ENCODE results near the gene DISC1.
"Not testable (repeated sequence)": the region's sequence is repeated elsewhere in the genome, so short reads cannot be mapped to it uniquely, and the experiment has no call there.

Gene DISC1

GRCh38 chr1:231903586-231904081 is 277.0 kb downstream of the DISC1 start:
- no peak for DNase-seq

GRCh38 chr1:231907310-231907709 is 280.7 kb downstream of the DISC1 start:
- not testable (repeated sequence) for DNase-seq

GRCh38 chr1:231913493-231913892 is 286.9 kb downstream of the DISC1 start:
- DNase-seq = no peak

GRCh38 chr1:231918239-231919015 is 291.8 kb downstream of the DISC1 start:
- DNase-seq = no peak

- no peak for DNase-seq
Measured at GRCh38 chr1:231919239-231919885, 292.8 kb downstream of the DISC1 start.

GRCh38 chr1:231919886-231920285 is 293.3 kb downstream of the DISC1 start:
- no peak for DNase-seq

GRCh38 chr1:231921646-231922345 is 295.2 kb downstream of the DISC1 start:
- DNase-seq = no peak

GRCh38 chr1:231923491-231924041 is 297.0 kb downstream of the DISC1 start:
- DNase-seq = no peak

GRCh38 chr1:231924180-231924579 is 297.6 kb downstream of the DISC1 start:
- DNase-seq = no peak

- no peak for DNase-seq
Measured at GRCh38 chr1:231925864-231926263, 299.3 kb downstream of the DISC1 start.

- DNase-seq = no peak
Measured at GRCh38 chr1:231926340-231926739, 299.8 kb downstream of the DISC1 start.

- DNase-seq = no peak
Measured at GRCh38 chr1:231926933-231927332, 300.3 kb downstream of the DISC1 start.

GRCh38 chr1:231927431-231927830 is 300.8 kb downstream of the DISC1 start:
- DNase-seq = no peak

GRCh38 chr1:231929311-231929710 is 302.7 kb downstream of the DISC1 start:
- no peak for DNase-seq

- no peak for DNase-seq
Measured at GRCh38 chr1:231930257-231930947, 303.8 kb downstream of the DISC1 start.

GRCh38 chr1:231931146-231931545 is 304.6 kb downstream of the DISC1 start:
- no peak for DNase-seq

- DNase-seq = peak; percentile 39
Measured at GRCh38 chr1:231931846-231932454, 305.4 kb downstream of the DISC1 start.

- no peak for DNase-seq
Measured at GRCh38 chr1:231933711-231934626, 307.4 kb downstream of the DISC1 start.

GRCh38 chr1:231934797-231935196 is 308.2 kb downstream of the DISC1 start:
- DNase-seq = peak; percentile 89

GRCh38 chr1:231935856-231936255 is 309.3 kb downstream of the DISC1 start:
- no peak for DNase-seq
